NCI-H2107 (cell line): ENCODE results near the gene NDUFAF7.
A peak's percentile ranks its signal among the peaks of the same experiment; 100 is the strongest.
"Not testable (repeated sequence)": the region's sequence is repeated elsewhere in the genome, so short reads cannot be mapped to it uniquely, and the experiment has no call there.

ENCODE experiments used
- DNase-seq: peaks from one replicate; lab custom pipeline; 2025; lab: John Stamatoyannopoulos, UW

NDUFAF7 gene

GRCh38 chr2:37231241-37232130 is at the start of gene NDUFAF7, which contains the start of gene CEBPZ:
NDUFAF7 (plus strand) TSS chr2:37231658; CDS start chr2:37231706, 48 bp downstream.
CEBPZ (minus strand) TSS chr2:37231596; CDS start chr2:37231567, 29 bp downstream.
- peak; percentile 85 for DNase-seq

GRCh38 chr2:37181726-37182684 is 49.5 kb upstream of the NDUFAF7 start:
- no peak for DNase-seq

- no peak for DNase-seq
Observed at GRCh38 chr2:37188570-37188969, 42.9 kb upstream of the NDUFAF7 start, which contains the start of gene SULT6B1. SULT6B1 (minus strand) TSS chr2:37188670; CDS start chr2:37188640, 30 bp downstream.

GRCh38 chr2:37189452-37190153 is 41.9 kb upstream of the NDUFAF7 start:
- no peak for DNase-seq

GRCh38 chr2:37190290-37190689 is 41.2 kb upstream of the NDUFAF7 start:
- no peak for DNase-seq

GRCh38 chr2:37191253-37191652 is 40.2 kb upstream of the NDUFAF7 start:
- no peak for DNase-seq

- no peak for DNase-seq
Observed at GRCh38 chr2:37191747-37192146, 39.7 kb upstream of the NDUFAF7 start.

GRCh38 chr2:37192551-37192950 is 38.9 kb upstream of the NDUFAF7 start:
- no peak for DNase-seq

GRCh38 chr2:37195862-37196319 is 35.6 kb upstream of the NDUFAF7 start:
- DNase-seq, result not testable (repeated sequence)

- peak; percentile 62 for DNase-seq
Observed at GRCh38 chr2:37196320-37197195, 34.9 kb upstream of the NDUFAF7 start, which contains the start of gene CEBPZOS. CEBPZOS (plus strand) TSS chr2:37196496; CDS start chr2:37199705, 3,209 bp downstream.

GRCh38 chr2:37198681-37199065 is 32.8 kb upstream of the NDUFAF7 start:
- DNase-seq, result no peak

GRCh38 chr2:37201208-37201607 is 30.2 kb upstream of the NDUFAF7 start:
- no peak for DNase-seq

GRCh38 chr2:37201766-37202165 is 29.7 kb upstream of the NDUFAF7 start:
- DNase-seq, result no peak

GRCh38 chr2:37203708-37204107 is 27.8 kb upstream of the NDUFAF7 start:
- DNase-seq, result no peak

- not testable (repeated sequence) for DNase-seq
Observed at GRCh38 chr2:37205071-37205661, 26.3 kb upstream of the NDUFAF7 start.

GRCh38 chr2:37205689-37206341 is 25.6 kb upstream of the NDUFAF7 start:
- no peak for DNase-seq

- DNase-seq, result not testable (repeated sequence)
Observed at GRCh38 chr2:37206760-37207159, 24.7 kb upstream of the NDUFAF7 start.

- no peak for DNase-seq
Observed at GRCh38 chr2:37211212-37211611, 20.2 kb upstream of the NDUFAF7 start.

- DNase-seq, result no peak
Observed at GRCh38 chr2:37211939-37212338, 19.5 kb upstream of the NDUFAF7 start.

GRCh38 chr2:37215250-37215649 is 16.2 kb upstream of the NDUFAF7 start:
- DNase-seq, result no peak
